BLaER1 (cell line): ENCODE data around the gene WDR43.
"Not testable (repeated sequence)": the region's sequence is repeated elsewhere in the genome, so short reads cannot be mapped to it uniquely, and the experiment has no call there.

Experiments
- H3K27ac ChIP-seq: shearing (Covaris generic); formaldehyde crosslinking; 2 replicates; pipeline ENCODE4 v1.8.1; 2022
- H3K27me3 ChIP-seq: shearing (Covaris generic); formaldehyde crosslinking; 2 replicates; pipeline ENCODE4 v1.8.1; 2022
- H3K36me3 ChIP-seq: shearing (Covaris generic); formaldehyde crosslinking; 2 replicates; pipeline ENCODE4 v1.8.1; 2022
- H3K4me1 ChIP-seq: shearing (Covaris generic); formaldehyde crosslinking; 2 replicates; pipeline ENCODE4 v1.8.1; 2022
- H3K4me2 ChIP-seq: shearing (Covaris generic); formaldehyde crosslinking; 2 replicates; pipeline ENCODE4 v1.8.1; 2022
- H3K4me3 ChIP-seq: shearing (Covaris generic); formaldehyde crosslinking; 2 replicates; pipeline ENCODE4 v1.8.1; 2022
- H3K9ac ChIP-seq: shearing (Covaris generic); formaldehyde crosslinking; 2 replicates; pipeline ENCODE4 v1.8.1; 2022
- H3K9me3 ChIP-seq: shearing (Covaris generic); formaldehyde crosslinking; 2 replicates; pipeline ENCODE4 v1.8.1; 2022
- H4K20me1 ChIP-seq: shearing (Covaris generic); formaldehyde crosslinking; 2 replicates; pipeline ENCODE4 v1.8.1; 2022
- Cebpa-rat ChIP-seq: shearing (Covaris generic); IDR thresholded peaks from 2 replicates; pipeline ENCODE4 v1.8.1; 2022

Gene WDR43

DNA sequence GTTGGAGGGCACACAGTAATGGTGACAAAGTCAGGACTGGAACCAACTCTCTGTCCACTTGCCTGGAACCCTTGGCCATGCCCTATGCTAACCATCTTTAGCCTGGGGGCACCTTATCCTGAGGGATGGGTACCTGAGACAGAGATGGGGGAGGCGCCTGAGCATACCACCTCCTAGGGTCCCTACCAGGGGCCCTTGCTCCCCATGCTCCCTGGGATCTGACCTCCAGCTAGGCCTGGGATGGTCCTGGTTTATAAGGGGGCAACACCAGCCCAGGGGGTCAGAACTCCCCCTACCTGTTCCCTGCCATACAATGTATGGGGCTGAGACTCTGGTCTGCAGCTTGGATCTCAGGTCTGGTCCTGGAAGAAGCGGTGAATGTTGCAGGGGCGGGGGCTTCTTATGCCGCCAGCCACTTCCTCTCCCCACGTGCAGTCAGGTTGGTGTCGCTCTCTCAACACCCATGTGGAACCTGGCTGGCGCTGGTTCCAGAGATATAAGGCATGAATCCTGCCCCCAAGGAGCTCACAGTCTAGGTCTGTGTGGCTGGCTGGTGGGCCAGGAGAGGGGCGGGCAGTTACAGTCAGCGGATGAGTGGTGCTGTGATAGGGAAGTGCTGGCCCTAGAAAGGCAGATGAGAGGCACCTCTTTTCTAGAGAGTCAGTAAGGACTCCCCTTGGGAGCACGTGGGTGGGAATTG, 82.9 kb downstream of the WDR43 start:
- TF ChIP-seq Cebpa-rat = no peak
- no peak overlapping the region for H3K4me3 ChIP-seq
- no peaks in the 10 kb centered on the region for H3K36me3 ChIP-seq
- H3K9me3 ChIP-seq = 0 out of 2 replicates have a peak, but pooled peaks cover 6% of the 10 kb centered on the region
- no peak overlapping the region for H3K4me2 ChIP-seq
- no peak overlapping the region for H3K27ac ChIP-seq
- peaks cover 18% of the 10 kb centered on the region for H3K4me1 ChIP-seq
- no peaks in the 10 kb centered on the region for H4K20me1 ChIP-seq
- H3K27me3 ChIP-seq = no peaks in the 10 kb centered on the region
- H3K9ac ChIP-seq = no peak overlapping the region

- not testable (repeated sequence) for H3K4me3 ChIP-seq, H3K9ac ChIP-seq, H4K20me1 ChIP-seq, H3K4me2 ChIP-seq, H3K27me3 ChIP-seq, H3K36me3 ChIP-seq, H3K27ac ChIP-seq, H3K9me3 ChIP-seq
- H3K4me1 ChIP-seq = peaks cover 15% of the 10 kb centered on the region
Observed at GRCh38 chr2:28978001-28978400, 83.5 kb downstream of the WDR43 start.

DNA sequence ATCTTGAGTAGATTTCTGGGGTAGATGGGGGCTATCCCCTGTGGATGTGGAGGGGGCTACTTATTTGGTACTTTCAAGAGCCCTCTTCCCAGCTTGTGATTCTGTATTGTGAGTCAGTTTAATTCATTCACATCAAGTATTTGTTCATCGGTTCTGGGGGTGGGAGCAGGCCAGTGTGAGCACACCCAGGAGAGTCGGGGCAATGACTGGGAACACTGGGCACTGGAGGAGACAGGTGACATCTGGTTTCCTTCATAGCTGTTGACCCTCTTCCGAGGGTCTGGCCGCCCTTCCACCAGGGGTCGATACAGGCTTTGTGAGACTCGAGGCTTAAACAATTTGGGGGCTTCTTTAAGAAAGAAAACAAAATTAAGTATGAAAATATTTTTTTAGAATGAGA, 84.1 kb downstream of the WDR43 start:
- 0 out of 2 replicates have a peak, but pooled peaks cover 6% of the 10 kb centered on the region for H3K9me3 ChIP-seq
- H3K4me1 ChIP-seq = peaks cover 14% of the 10 kb centered on the region
- TF ChIP-seq Cebpa-rat = no peak
- H3K36me3 ChIP-seq = no peaks in the 10 kb centered on the region
- H3K27me3 ChIP-seq = no peaks in the 10 kb centered on the region
- no peaks in the 10 kb centered on the region for H4K20me1 ChIP-seq
- H3K9ac ChIP-seq = no peak overlapping the region
- no peak overlapping the region for H3K4me2 ChIP-seq
- no peak overlapping the region for H3K27ac ChIP-seq
- H3K4me3 ChIP-seq = no peak overlapping the region

GRCh38 chr2:28979041-28979440, 84.6 kb downstream of the WDR43 start:
- Histone ChIP-seq H3K4me1 (peaks cover 14% of the 10 kb centered on the region), H4K20me1 (no peaks in the 10 kb centered on the region), H3K9me3 (0 out of 2 replicates have a peak, but pooled peaks cover 5% of the 10 kb centered on the region), H3K4me3 (no peak overlapping the region), H3K36me3 (no peaks in the 10 kb centered on the region), H3K9ac (no peak overlapping the region), H3K27ac (no peak overlapping the region), H3K4me2 (no peak overlapping the region), H3K27me3 (no peaks in the 10 kb centered on the region)
- no peak for TF ChIP-seq Cebpa-rat

- no peak overlapping the region for H3K9ac ChIP-seq
- H3K4me2 ChIP-seq = no peak overlapping the region
Observed at GRCh38 chr2:28979576-28980366, 85.3 kb downstream of the WDR43 start.

GRCh38 chr2:28980368-28981015, 86.0 kb downstream of the WDR43 start:
- H4K20me1 ChIP-seq = no peaks in the 10 kb centered on the region
- H3K4me1 ChIP-seq = peaks cover 14% of the 10 kb centered on the region
- H3K27ac ChIP-seq = no peak overlapping the region
- no peak overlapping the region for H3K4me2 ChIP-seq
- no peak for TF ChIP-seq Cebpa-rat
- H3K9ac ChIP-seq = no peak overlapping the region
- no peaks in the 10 kb centered on the region for H3K36me3 ChIP-seq
- H3K9me3 ChIP-seq = no peaks in the 10 kb centered on the region
- H3K4me3 ChIP-seq = no peak overlapping the region
- H3K27me3 ChIP-seq = no peaks in the 10 kb centered on the region

More at GRCh38 chr2:28979576-28980366, 85.3 kb downstream of the WDR43 start:
- no peaks in the 10 kb centered on the region for H4K20me1 ChIP-seq
- no peak overlapping the region for H3K4me3 ChIP-seq
- H3K27ac ChIP-seq = no peak overlapping the region
- no peaks in the 10 kb centered on the region for H3K9me3 ChIP-seq
- no peak for TF ChIP-seq Cebpa-rat
- H3K27me3 ChIP-seq = no peaks in the 10 kb centered on the region
- H3K36me3 ChIP-seq = no peaks in the 10 kb centered on the region
- peaks cover 14% of the 10 kb centered on the region for H3K4me1 ChIP-seq

GRCh38 chr2:28981016-28981441, 86.6 kb downstream of the WDR43 start, which contains the start of gene TOGARAM2:
TSS of gene TOGARAM2 (plus strand) at chr2:28981298. CDS start at chr2:28994835, 13,537 bp downstream.
- TF ChIP-seq Cebpa-rat = no peak
- no peaks in the 10 kb centered on the region for H3K36me3 ChIP-seq
- no peaks in the 10 kb centered on the region for H3K27me3 ChIP-seq
- H4K20me1 ChIP-seq = no peaks in the 10 kb centered on the region
- H3K9me3 ChIP-seq = no peaks in the 10 kb centered on the region
- no peak within 1 kb of the TSS for H3K9ac ChIP-seq
- H3K4me1 ChIP-seq = peaks cover 14% of the 10 kb centered on the region
- H3K4me2 ChIP-seq = 0 out of 2 replicates have a peak within 1 kb of the TSS, but pooled peaks have one; percentile 7
- no peak within 1 kb of the TSS for H3K4me3 ChIP-seq
- H3K27ac ChIP-seq = no peak within 1 kb of the TSS

GRCh38 chr2:28981620-28982376, 87.3 kb downstream of the WDR43 start:
- no peak for TF ChIP-seq Cebpa-rat
- H3K9me3 ChIP-seq = no peaks in the 10 kb centered on the region
- H3K27me3 ChIP-seq = no peaks in the 10 kb centered on the region
- H3K36me3 ChIP-seq = no peaks in the 10 kb centered on the region
- 0 out of 2 replicates have a peak overlapping the region, but pooled peaks have one; percentile 7 for H3K4me2 ChIP-seq
- no peak overlapping the region for H3K4me3 ChIP-seq
- H4K20me1 ChIP-seq = no peaks in the 10 kb centered on the region
- H3K27ac ChIP-seq = no peak overlapping the region
- H3K9ac ChIP-seq = no peak overlapping the region
- H3K4me1 ChIP-seq = peaks cover 19% of the 10 kb centered on the region

- Histone ChIP-seq H3K9me3 (no peaks in the 10 kb centered on the region), H3K36me3 (no peaks in the 10 kb centered on the region), H3K4me2 (no peak overlapping the region), H3K27me3 (no peaks in the 10 kb centered on the region), H4K20me1 (no peaks in the 10 kb centered on the region), H3K27ac (no peak overlapping the region), H3K9ac (no peak overlapping the region), H3K4me3 (no peak overlapping the region), H3K4me1 (peaks cover 19% of the 10 kb centered on the region)
- no peak for TF ChIP-seq Cebpa-rat
Observed at GRCh38 chr2:28982381-28982950, 88.0 kb downstream of the WDR43 start.
